ENCODE measurements around the gene CPT1C.
A peak's percentile ranks its signal among the peaks of the same experiment; 100 is the strongest.

The CPT1C gene

DNA sequence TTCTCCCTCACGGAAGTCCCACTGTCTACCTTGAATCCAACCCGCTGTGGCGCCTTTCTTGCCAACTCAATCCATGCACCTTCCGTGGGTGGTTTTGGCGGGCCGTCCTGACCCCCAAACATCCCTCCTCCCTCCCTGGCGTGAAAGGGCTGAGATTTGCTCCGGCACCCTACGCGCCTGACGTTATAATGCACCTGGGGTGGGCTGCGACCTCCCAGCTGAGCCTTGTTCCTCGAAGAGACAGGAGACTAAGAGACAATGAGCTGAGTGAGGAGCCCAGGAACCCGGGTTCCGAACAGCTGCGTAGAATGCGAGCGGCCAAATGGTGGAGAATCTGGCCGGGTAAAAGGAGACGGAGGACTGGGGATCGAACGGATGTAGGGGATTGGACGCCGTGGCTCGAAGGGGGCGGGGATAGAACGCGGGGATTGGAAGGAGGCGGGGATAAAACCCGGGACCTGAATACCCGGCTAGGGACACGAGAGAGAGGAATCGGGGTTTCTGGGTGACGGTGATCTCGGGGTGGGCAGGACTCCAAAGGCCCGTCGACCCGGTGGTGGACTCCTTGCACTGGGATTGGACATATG lies at the start of gene CPT1C:
CPT1C (plus strand) TSS at position 461 of the 587 bp plus-strand sequence. CDS start 1,137 bp downstream, outside the sequence.
- DNase-seq = peak; percentile 67

DNA sequence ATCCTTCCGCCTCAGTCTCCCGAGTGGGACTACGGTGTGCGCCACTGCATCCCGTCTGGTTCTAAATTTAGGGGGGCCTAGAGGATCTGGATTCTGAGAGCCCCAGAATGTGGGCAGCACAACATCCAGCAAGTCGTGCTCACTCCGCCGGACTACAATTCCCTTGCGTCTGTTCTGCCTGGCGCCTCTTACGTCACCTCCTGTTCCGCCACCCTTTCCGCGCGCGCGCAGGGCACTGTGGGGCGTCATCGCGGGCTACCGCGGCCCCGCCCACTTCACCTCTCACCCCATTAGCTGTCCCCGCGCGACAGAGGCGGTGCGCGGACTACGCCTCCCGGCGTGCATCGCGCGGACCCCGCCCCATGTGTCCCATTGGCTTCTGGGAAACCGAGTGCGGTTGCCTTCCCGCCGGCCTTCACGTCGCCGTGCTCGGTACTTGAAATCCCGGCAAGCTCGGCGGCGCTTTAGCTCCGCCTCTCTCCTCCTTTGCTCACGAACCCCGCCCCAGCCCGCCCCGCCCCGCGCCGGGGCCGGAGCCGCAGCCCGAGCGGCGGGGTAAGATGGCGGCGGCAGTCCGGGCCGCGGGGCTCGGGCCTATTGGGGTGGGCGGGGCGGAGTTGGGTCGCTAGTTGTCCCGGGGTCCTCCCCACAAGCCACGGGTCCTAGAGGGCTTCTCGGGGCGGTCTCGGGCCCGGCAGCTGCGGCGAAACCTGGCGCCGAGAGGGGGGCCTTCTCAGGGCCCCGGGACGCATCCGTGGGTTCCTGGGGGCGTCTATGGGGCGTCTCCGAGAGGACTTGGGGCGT lies 49.0 kb upstream of the CPT1C start, which contains the start of gene SCAF1:
SCAF1 (plus strand) TSS at position 522 of the 804 bp plus-strand sequence. CDS start 2,818 bp downstream, outside the sequence.
- DNase-seq = peak; percentile 99

DNA sequence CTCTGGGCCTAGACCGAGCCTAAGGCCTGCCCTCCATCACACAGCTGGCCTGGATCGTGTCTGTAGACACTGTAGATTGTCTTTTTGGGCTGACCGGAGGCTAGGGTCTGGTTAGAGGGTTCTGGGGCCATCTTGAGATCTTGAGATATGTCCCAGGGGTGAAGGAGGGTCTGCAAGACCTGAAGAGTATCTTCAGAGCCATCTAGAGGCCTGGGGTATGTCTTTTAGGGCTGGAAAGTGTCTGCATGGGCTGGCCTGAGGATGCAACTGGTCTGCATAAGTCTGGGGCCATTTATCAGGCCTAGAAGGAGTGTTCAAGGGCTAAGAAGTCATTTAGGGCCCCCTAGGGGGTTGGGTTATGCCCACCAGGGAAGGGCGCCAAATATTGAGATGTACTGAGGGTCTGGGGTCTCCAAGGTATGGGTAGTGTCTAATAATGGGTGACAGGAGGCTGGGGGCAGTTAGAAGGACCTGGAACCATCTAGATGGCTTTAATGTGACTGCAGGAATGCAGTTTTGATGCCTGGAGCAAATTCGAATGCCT lies 48.4 kb upstream of the CPT1C start:
- no peak for DNase-seq

- DNase-seq = peak; percentile 25
Measured at GRCh38 chr19:49643466-49643865, 47.5 kb upstream of the CPT1C start.

DNA sequence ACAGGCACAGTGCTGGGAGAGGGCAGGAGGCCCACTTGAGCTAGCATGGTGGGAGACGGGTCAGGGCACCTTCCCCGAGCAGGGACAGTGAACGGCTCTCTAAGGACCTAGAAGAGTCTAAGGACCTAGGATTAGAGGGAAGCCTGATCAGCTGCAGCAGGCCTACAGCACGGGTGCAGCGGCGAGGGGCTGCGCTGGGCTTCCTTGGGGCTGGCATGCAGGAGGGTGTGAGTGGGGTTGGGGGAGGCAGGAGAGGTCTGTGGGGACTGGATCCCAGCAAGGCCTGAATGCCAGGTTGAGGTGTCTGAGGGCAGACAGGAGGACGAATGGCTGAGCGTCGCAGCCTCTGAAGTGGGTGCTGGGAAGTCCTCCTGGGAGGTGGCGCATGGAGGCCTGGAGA lies 45.3 kb upstream of the CPT1C start:
- no peak for DNase-seq

DNA sequence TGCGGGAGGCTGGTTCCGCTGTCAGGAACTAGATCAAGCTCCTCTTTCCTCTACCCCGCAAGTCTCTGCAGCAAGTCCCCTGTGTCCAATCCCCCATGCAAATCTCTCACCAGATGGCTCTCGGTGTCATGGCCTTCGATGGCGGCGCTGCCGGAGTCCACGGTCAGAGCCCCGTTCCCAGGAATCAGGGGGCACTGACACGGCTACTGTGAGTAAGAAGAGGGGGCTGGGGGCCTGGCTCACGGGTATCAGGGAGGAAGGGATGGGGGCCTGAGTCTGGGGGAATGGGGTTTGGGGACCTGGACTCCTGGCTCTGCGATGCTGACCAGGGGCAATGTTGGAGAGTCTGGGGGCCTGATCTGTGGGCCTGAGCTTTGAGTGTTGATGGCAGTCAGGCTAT lies 44.9 kb upstream of the CPT1C start:
- no peak for DNase-seq

GRCh38 chr19:49646586-49646985 lies 44.3 kb upstream of the CPT1C start:
- no peak for DNase-seq

- no peak for DNase-seq
Measured at GRCh38 chr19:49651029-49651819, 39.7 kb upstream of the CPT1C start.

GRCh38 chr19:49651820-49652550 lies 38.9 kb upstream of the CPT1C start:
- no peak for DNase-seq

- no peak for DNase-seq
Measured at GRCh38 chr19:49652551-49653465, 38.1 kb upstream of the CPT1C start.

- DNase-seq = no peak
Measured at GRCh38 chr19:49653466-49653806, 37.5 kb upstream of the CPT1C start.

- DNase-seq = no peak
Measured at GRCh38 chr19:49654581-49654980, 36.3 kb upstream of the CPT1C start.

GRCh38 chr19:49655570-49656455 lies 35.1 kb upstream of the CPT1C start:
- DNase-seq = no peak

- no peak for DNase-seq
Measured at GRCh38 chr19:49656456-49657109, 34.3 kb upstream of the CPT1C start.

GRCh38 chr19:49657493-49658138 lies 33.3 kb upstream of the CPT1C start:
- DNase-seq = no peak

DNA sequence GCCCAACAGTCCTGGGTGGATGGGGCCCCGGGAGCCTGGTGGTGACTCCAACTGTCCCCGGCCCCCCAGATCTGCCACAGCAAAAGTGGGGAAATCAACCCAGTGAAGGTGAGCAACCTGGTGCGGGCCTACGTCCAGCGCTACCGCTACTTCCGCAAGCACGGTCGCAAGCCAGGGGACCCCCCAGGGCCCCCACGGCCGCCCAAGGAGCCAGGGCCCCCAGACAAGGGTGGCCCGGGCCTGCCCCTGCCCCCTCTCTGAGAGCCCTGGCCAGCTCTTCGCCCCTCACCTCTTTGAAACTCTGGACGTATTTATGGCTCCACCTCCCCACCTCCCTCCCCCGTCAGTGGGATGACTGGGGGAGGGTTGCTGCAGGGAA lies 32.8 kb upstream of the CPT1C start:
- DNase-seq = no peak

DNA sequence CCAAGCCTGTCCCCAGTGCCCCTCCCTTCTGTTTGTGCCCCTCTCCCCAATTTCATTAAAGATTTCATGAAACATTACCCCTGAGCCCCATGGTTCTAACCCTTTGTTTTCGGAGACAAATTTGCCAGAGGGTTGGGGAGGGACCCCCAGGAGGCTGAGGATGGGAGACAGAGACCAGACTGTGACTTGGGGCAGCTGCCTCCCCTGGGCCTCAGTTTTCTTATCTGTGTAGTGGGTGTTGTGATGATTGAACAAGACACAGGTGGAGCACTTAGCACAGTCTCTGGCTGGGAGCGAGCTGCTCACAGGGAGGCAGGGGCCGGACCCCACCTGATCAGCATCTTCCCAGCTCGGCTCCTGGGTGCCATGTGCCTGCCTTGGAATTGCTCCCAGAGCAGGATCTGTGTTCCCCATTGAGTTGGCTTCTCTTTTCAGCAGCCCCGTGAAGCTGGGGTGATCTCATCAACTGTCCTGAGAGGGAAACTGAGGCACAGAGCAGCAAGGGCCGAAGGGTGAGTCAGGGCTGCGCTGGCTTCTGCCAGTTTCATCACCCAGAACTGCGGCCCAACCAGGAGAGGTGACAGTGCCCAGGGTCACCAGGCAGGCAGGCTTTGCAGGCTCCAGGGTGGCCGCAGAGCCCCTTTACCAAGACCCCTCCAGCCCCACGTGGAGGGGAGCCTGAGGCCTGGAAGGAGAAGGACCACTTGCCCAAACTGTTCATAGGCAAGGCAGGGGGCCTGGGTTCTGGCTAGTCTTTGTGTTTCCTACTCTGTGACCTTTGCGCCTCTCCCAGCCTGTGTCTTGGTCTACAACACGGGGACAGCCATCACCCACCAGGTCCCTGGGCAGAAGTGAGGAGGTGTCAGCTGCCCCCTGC lies 32.1 kb upstream of the CPT1C start:
- DNase-seq = no peak

DNA sequence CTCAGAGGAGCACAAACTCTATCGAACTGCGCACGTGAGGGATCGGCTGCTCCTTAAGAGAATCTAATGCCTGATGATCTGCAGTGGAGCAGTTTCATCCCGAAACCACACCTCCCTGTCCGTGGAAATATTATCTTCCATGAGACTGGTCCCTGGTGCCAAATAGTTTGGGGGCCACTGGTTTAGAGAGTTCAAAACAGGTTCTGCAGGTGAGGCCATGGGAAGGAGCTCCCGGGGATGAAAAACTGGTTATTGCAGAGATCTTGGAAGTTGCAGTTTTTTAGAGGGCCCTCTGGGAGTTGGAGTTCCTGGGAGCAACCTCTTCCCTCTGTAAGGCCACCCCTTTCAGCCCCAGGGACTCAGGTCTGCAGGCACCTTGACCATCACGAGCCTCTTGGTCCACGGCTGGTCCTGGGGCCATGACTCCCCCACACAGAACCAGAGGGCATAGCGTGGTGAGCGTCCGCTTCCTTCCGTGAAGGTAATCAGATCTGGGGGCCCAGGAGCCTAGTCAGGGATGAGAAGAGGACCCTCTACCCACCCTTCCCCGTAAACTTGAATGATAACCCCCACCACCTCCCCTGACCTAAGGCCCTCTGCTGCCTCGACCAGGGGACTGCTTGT lies 30.5 kb upstream of the CPT1C start:
- DNase-seq = no peak

All from stimulated activated CD4-positive, alpha-beta T cell treated with anti-CD3 and anti-CD28 coated beads, Interleukin-4, amount 100 ng/mL, for 24 hours (primary cell).